Common myeloid progenitor, CD34-positive (primary cell): ENCODE data around the gene ICA1.

Source experiments
- CTCF ChIA-PET: fragments of 350-600 bp; sonication (Branson Sonifier 250); formaldehyde crosslinking; loops from one replicate; lab custom pipeline; 2021; ENCODE audit warnings: antibody characterized with exemption; lab: Charles Lee
- POLR2A ChIA-PET: fragments of 350-600 bp; sonication (Branson Sonifier 250); formaldehyde crosslinking; loops from one replicate; lab custom pipeline; 2021; ENCODE audit warnings: antibody characterized with exemption; lab: Charles Lee
- DNase-seq, 3 donors: peaks; one replicate each; pipeline versions ENCODE4 v3.0.0 to v3.0.0-alpha.2; 2013
- H3K27ac ChIP-seq, 2 experiments: 1 replicate in 1 of 2; 2 replicates in 1 of 2; pipeline ENCODE4 v1.7.0; 2013; ENCODE audit warnings: inconsistent platforms in 2 of 2, low read length in 2 of 2, mild to moderate bottlenecking in 2 of 2, low read depth in 1 of 2, moderate library complexity in 1 of 2; ENCODE audit not compliant: severe bottlenecking in 2 of 2, insufficient read depth in 1 of 2, poor library complexity in 1 of 2
- H3K27me3 ChIP-seq, 5 experiments: replicated peaks in 2 of 5; 1 replicate in 3 of 5; 2 replicates in 2 of 5; pipeline versions ENCODE4 v1.6.1 to v1.7.0; 2013; ENCODE audit warnings: low read length in 4 of 5, mild to moderate bottlenecking in 2 of 5, moderate library complexity in 2 of 5, inconsistent platforms in 1 of 5; ENCODE audit not compliant: insufficient read depth in 5 of 5, control insufficient read depth in 4 of 5
- H3K36me3 ChIP-seq, 4 experiments: 1 replicate in 2 of 4; 2 replicates in 2 of 4; pipeline versions ENCODE4 v1.6.1 to v1.7.0; 2013; ENCODE audit warnings: low read length in 3 of 4, control low read depth in 1 of 4, mild to moderate bottlenecking in 1 of 4; ENCODE audit not compliant: control insufficient read depth in 4 of 4, insufficient read depth in 4 of 4
- H3K4me1 ChIP-seq, 4 experiments: 1 replicate in 3 of 4; 2 replicates in 1 of 4; pipeline versions ENCODE4 v1.6.1 to v1.7.1; 2013; ENCODE audit warnings: low read length in 3 of 4, mild to moderate bottlenecking in 3 of 4, control low read depth in 1 of 4, inconsistent platforms in 1 of 4, moderate library complexity in 1 of 4; ENCODE audit not compliant: control insufficient read depth in 4 of 4, insufficient read depth in 4 of 4; ENCODE audit errors: control extremely low read depth in 1 of 4
- H3K4me3 ChIP-seq, 7 experiments: 1 replicate in 4 of 7; 2 replicates in 3 of 7; pipeline versions ENCODE4 v1.5.1 to v1.7.0; 2013; ENCODE audit warnings: mild to moderate bottlenecking in 7 of 7, low read length in 6 of 7, moderate library complexity in 6 of 7, inconsistent platforms in 2 of 7, low read depth in 2 of 7, control low read depth in 1 of 7; ENCODE audit not compliant: insufficient read depth in 4 of 7, control insufficient read depth in 1 of 7; ENCODE audit errors: extremely low read depth in 1 of 7
- H3K9me3 ChIP-seq, 5 experiments: 1 replicate in 4 of 5; 2 replicates in 1 of 5; pipeline versions ENCODE4 v1.6.1 to v1.7.1; 2013; ENCODE audit warnings: low read length in 4 of 5, mild to moderate bottlenecking in 2 of 5, inconsistent platforms in 1 of 5, low read depth in 1 of 5, moderate library complexity in 1 of 5; ENCODE audit not compliant: control insufficient read depth in 4 of 5, insufficient read depth in 2 of 5; ENCODE audit errors: control extremely low read depth in 1 of 5
- WGBS: methylation state at CpG from one replicate; pipeline ENCODE4 v1.1.5; 2013; ENCODE audit not compliant: insufficient coverage; 5-methylcytosine and 5-hydroxymethylcytosine counted together

The ICA1 gene

DNA sequence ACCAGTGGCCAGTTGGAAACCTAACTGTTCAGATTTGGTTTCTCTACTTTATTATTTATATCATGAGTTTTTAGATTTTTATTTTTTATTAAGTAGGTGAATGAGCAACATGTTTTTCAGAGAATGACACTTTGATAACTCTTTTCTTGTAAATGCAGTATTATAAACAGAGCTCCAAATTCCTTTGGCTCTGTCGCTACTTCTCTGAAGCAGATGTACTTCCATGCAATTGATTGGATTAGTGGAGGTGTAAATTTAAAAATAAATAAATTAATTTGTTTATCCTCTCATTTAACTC, 34.3 kb upstream of the ICA1 start:
- POLR2A ChIA-PET = no interaction called here
- no CpG with 5 or more reads among the region's 1 CpG for WGBS
- CTCF ChIA-PET = interaction anchor here (0.7 to 2.3 kb wide), 30 partner anchors 8 to 1193 kb away, joined by 3 to 8 read pairs (median 4); partner anchors contain the start of gene C1GALT1

DNA sequence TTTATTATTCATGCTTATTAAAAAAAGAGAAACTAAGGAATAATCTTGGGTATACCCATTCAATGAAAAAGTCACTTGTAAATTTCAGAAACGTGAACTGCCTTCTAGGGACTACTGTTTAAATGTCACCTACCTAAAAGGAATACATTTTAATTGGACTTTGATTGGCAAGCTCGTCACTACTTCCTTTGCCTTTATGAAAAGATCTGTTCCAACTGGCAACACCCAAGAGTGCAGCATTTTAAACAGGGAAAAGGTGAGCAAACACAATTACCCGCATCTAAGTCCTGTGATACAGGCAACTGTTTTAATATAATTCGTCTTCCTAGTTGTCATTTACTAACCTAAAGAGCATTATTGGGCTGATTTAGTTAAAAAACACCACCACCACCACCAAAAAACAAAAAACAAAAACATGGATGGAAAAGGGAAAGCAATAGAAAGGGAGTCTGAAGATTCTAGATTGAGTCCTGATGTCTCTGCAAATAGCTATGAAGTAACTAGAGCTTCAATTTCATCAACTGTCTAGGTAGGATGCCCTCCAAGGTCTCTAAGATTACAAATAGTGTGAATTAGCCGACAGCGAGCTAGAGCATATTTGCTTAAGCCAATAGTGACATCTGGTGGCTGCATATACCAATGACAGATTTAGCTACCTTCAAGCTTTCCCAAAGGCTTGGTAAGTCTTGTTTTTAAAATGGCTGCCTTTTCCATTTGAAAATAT, 33.8 kb upstream of the ICA1 start:
- POLR2A ChIA-PET = no interaction called here
- CTCF ChIA-PET = interaction anchor here (0.7 to 2.3 kb wide), 32 partner anchors 8 to 1193 kb away, joined by 3 to 8 read pairs (median 4); partner anchors contain the start of gene C1GALT1
- 40% methylated on average over 4 of the region's 6 CpGs for WGBS
- Histone ChIP-seq H3K36me3 (no peaks in the 10 kb centered on the region), H3K4me3 (no peak overlapping the region), H3K27ac (no peak overlapping the region), H3K9me3 (no peaks in the 10 kb centered on the region), H3K27me3 (no peaks in the 10 kb centered on the region), H3K4me1 (no peaks in the 10 kb centered on the region)
- peak; percentile 85 to 92 (median 90) for DNase-seq

More for the DNA sequence above, 34.3 kb upstream of the ICA1 start:
- no peaks in the 10 kb centered on the region for H3K9me3 ChIP-seq
- H3K4me1 ChIP-seq = no peaks in the 10 kb centered on the region
- no peaks in the 10 kb centered on the region for H3K36me3 ChIP-seq
- no peak overlapping the region for H3K4me3 ChIP-seq
- H3K27me3 ChIP-seq = no peaks in the 10 kb centered on the region
- DNase-seq = no peak
- H3K27ac ChIP-seq = no peak overlapping the region

DNA sequence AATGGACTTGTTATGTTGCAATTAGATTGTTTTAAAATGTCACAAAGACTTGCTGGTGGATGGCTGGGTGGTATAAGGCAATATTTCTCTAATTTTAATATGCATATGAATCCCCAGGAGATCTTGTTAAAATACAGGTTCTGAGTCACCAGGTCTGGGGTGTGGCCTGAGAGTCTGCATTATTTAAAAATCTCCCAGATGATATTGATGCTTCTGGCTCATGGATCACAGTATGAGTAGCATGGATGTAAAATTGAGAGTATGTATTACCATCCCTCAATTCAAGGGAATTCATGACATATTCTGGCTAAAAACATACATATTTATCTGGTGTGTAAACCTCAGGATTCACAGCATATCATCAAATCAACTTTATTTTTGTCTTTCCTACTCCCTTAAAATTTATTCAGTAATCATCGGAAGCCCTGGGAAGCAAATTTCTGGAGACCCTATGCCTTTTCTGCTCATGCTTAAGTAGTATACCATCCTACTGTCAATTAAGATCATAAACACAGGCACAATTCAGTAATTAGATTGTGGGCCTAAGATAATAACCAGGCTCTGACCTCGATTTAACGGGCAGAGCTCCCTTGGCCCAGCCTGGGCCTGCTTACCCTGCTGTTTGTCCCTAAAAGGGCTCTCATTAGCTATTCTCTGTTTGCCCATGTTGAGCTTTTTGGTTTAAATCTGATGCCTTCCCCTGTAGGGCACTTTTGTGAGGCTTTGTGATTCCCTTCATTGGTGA, 29.6 kb upstream of the ICA1 start:
- Histone ChIP-seq H3K27me3 (no peaks in the 10 kb centered on the region), H3K36me3 (no peaks in the 10 kb centered on the region), H3K4me1 (no peaks in the 10 kb centered on the region), H3K4me3 (no peak overlapping the region), H3K9me3 (no peaks in the 10 kb centered on the region), H3K27ac (no peak overlapping the region)
- no peak for DNase-seq
- ChIA-PET CTCF (interaction anchor here (0.6 to 1.9 kb wide), 2 partner anchors 509 to 696 kb away, joined by 3 to 5 read pairs; no protein-coding TSS in a partner anchor), POLR2A (no interaction called here)
- WGBS = 95% methylated on average over 3 of the region's 3 CpGs

DNA sequence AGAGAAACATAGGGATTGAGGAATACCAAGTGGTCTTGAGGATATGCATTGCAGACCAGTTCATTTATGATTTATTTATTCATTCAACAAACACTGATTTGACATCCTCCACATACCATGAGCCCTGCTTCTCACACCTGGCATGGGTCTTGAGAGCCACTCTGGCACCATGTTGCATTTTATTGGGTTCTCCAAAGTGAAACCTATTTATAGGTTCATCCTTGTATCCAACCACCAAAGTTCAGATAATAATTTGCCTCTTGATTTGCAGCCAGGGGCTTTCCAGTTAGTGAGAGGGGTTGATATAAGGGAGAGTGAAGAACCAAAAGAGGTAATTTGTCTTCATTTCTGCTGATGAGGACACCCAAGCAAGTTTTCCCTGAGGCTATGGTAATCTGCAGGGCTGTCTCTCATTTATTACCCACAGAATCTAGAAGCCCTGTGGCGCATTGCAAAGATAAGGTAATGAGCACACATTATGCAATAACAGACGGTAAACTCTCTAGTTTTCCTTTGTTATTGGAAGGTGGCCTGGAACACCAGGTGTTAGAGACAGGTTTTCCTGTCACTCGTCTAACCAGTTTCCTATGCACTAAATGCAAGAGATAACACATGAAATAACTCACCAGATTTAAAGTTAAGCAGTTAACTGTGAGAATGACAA, 28.8 kb upstream of the ICA1 start:
- 71% methylated on average over 1 of the region's 3 CpGs for WGBS

DNA sequence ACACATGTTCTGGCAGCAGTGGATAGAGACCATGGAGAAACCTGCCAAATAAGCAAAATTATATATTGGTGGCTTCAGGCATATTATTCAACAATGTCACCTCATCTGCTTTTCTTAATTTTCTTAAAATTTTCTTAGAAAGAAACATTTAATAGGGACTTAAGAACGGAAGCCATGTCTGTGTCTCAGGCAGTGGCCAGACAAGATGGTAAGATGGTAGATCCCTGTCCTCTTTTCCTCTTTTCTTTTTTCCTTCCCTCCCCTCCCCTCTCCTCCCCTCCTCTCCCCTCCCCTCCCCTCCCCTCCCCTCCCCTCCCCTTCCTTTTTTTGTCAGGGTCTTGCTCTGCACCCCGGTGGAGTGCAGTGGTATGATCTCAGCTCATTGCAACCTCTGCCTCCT, 24.2 kb upstream of the ICA1 start:
- Histone ChIP-seq H3K27me3 (no peaks in the 10 kb centered on the region), H3K27ac (no peak overlapping the region), H3K4me1 (no peaks in the 10 kb centered on the region), H3K36me3 (no peaks in the 10 kb centered on the region), H3K9me3 (no peaks in the 10 kb centered on the region), H3K4me3 (no peak overlapping the region)
- 80% methylated on average over 1 of the region's 2 CpGs for WGBS
- CTCF ChIA-PET = interaction anchor here (1.5 kb wide), 1 partner anchor 10 kb away, joined by 7 read pairs; no protein-coding TSS in a partner anchor
- POLR2A ChIA-PET = no interaction called here
- DNase-seq = no peak

More for the DNA sequence above, 28.8 kb upstream of the ICA1 start:
- H3K27ac ChIP-seq = no peak overlapping the region
- H3K27me3 ChIP-seq = no peaks in the 10 kb centered on the region
- no peaks in the 10 kb centered on the region for H3K36me3 ChIP-seq
- ChIA-PET POLR2A (no interaction called here), CTCF (interaction anchor here (1.9 kb wide), 1 partner anchor 695 kb away, joined by 5 read pairs; no protein-coding TSS in a partner anchor)
- H3K4me3 ChIP-seq = no peak overlapping the region
- no peak for DNase-seq
- H3K9me3 ChIP-seq = no peaks in the 10 kb centered on the region
- H3K4me1 ChIP-seq = no peaks in the 10 kb centered on the region

DNA sequence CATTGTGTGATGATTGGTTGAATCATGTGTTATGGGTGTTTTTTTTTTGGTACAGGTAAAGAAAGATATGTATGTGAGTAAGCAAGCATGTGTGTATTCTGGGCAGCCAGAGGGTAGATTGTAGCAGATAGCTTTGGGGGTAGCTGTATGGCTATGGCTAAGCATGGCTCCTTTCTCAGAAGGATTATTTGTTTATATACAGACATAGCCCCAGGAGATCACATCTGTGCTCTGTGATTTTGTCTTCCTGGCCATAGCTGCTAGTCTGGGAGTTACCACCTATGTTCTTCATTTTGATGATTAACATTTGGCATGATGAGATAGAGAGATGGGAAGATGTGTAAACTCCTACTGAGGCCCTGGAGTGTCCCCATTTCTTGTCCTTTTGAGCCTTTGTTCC, 23.2 kb upstream of the ICA1 start:
- H3K27me3 ChIP-seq = no peaks in the 10 kb centered on the region
- no peaks in the 10 kb centered on the region for H3K4me1 ChIP-seq
- H3K27ac ChIP-seq = no peak overlapping the region
- H3K9me3 ChIP-seq = no peaks in the 10 kb centered on the region
- H3K36me3 ChIP-seq = no peaks in the 10 kb centered on the region
- CTCF ChIA-PET = interaction anchor here (1.5 kb wide), 1 partner anchor 11 kb away, joined by 7 read pairs; no protein-coding TSS in a partner anchor
- H3K4me3 ChIP-seq = no peak overlapping the region
- no peak for DNase-seq
- POLR2A ChIA-PET = no interaction called here
